GM04503 (cell line): ENCODE data around the gene ACTN4.

Experiments used
- DNase-seq: peaks from one replicate; pipeline ENCODE4 v3.0.0-alpha.2; 2012; ENCODE audit warnings: low read depth

Gene ACTN4

GRCh38 chr19:38678217-38678890 lies 30.9 kb downstream of the ACTN4 start:
- DNase-seq = no peak

GRCh38 chr19:38678891-38679494 lies 31.5 kb downstream of the ACTN4 start:
- DNase-seq = no peak

- DNase-seq = no peak
Measured at GRCh38 chr19:38679839-38680238, 32.4 kb downstream of the ACTN4 start.

- no peak for DNase-seq
Measured at GRCh38 chr19:38682195-38682867, 34.9 kb downstream of the ACTN4 start.

- no peak for DNase-seq
Measured at GRCh38 chr19:38682872-38683392, 35.5 kb downstream of the ACTN4 start.

- peak; percentile 72 for DNase-seq
Measured at GRCh38 chr19:38683393-38684077, 36.1 kb downstream of the ACTN4 start.

- peak; percentile 82 for DNase-seq
Measured at GRCh38 chr19:38684078-38684861, 36.8 kb downstream of the ACTN4 start.

GRCh38 chr19:38684862-38685665 lies 37.6 kb downstream of the ACTN4 start:
- DNase-seq = no peak

GRCh38 chr19:38685666-38686529 lies 38.4 kb downstream of the ACTN4 start:
- no peak for DNase-seq

- no peak for DNase-seq
Measured at GRCh38 chr19:38686530-38686888, 39.1 kb downstream of the ACTN4 start.

- DNase-seq = no peak
Measured at GRCh38 chr19:38687837-38688378, 40.5 kb downstream of the ACTN4 start.

GRCh38 chr19:38690146-38690545 lies 42.7 kb downstream of the ACTN4 start:
- no peak for DNase-seq

- no peak for DNase-seq
Measured at GRCh38 chr19:38690832-38691231, 43.4 kb downstream of the ACTN4 start.

- peak; percentile 99 for DNase-seq
Measured at GRCh38 chr19:38691938-38692457, 44.5 kb downstream of the ACTN4 start.

GRCh38 chr19:38692458-38693379 lies 45.3 kb downstream of the ACTN4 start:
- DNase-seq = no peak

- no peak for DNase-seq
Measured at GRCh38 chr19:38693380-38694223, 46.2 kb downstream of the ACTN4 start.

- no peak for DNase-seq
Measured at GRCh38 chr19:38695317-38695683, 47.9 kb downstream of the ACTN4 start.
